Pancreas (tissue), 10 donors: Measurements from ENCODE around the gene SIGLEC14. TPM values are rescaled to one million over a fixed set of nuclear protein-coding genes. Genes with fewer than 3 reads are reported as not detected.
"Not testable (repeated sequence)": the region's sequence is repeated elsewhere in the genome, so short reads cannot be mapped to it uniquely, and the experiment has no call there.

Source experiments
- ATAC-seq, 4 donors: fragments of 200-7000 bp; cut with Tn5 transposase; one replicate each; pipeline versions ENCODE4 v1.8.0 to v1.9.1; 2020; ENCODE audit warnings: mild to moderate bottlenecking in 4 of 4, moderate library complexity in 4 of 4
- DNase-seq, 6 donors: peaks; one replicate each; pipeline ENCODE4 v3.0.0-alpha.2; 2020
- FAIRE-seq: peaks from 2 replicates; lab custom pipeline; 2012; peaks lifted over from hg19 to GRCh38; lab: Jason Lieb, UNC
- H3K27ac ChIP-seq, 4 donors: fragments of 200-600 bp; sonication (generic); 1 replicate in 3 of 4; 2 replicates in 1 of 4; pipeline versions ENCODE4 v1.5.0 to v1.8.0; 2020
- H3K27me3 ChIP-seq, 4 donors: fragments of 200-600 bp; one replicate each; pipeline ENCODE4 v1.8.0; 2021
- H3K36me3 ChIP-seq, 3 donors: fragments of 200-600 bp; sonication (generic) in 1 of 3; one replicate each; pipeline versions ENCODE4 v1.5.0 to v1.8.0; 2020 to 2021
- H3K4me1 ChIP-seq, 3 donors: fragments of 200-600 bp; one replicate each; pipeline ENCODE4 v1.8.0; 2021
- H3K4me3 ChIP-seq, 4 donors: fragments of 200-600 bp; sonication (generic) in 2 of 4; one replicate each; pipeline versions ENCODE4 v1.5.0 to v1.8.0; 2020 to 2021
- H3K9me3 ChIP-seq, 4 donors: fragments of 200-600 bp; one replicate each; pipeline ENCODE4 v1.8.0; 2021
- CTCF ChIP-seq, 4 donors: fragments of 200-600 bp; sonication (generic) in 3 of 4; IDR thresholded peaks; one replicate each; pipeline versions ENCODE4 v1.5.0 to v1.8.0; 2021; ENCODE audit warnings: antibody characterized with exemption in 4 of 4
- WGBS, 2 donors: extraction: QIAGEN DNeasy Blood & Tissue Kit; methylation state at CpG; one replicate each; pipeline ENCODE4 v1.1.7; 2013; 5-methylcytosine and 5-hydroxymethylcytosine counted together
- intact Hi-C, 3 donors: fragments of 100-400 bp; cut with DNase I; formaldehyde crosslinking; loops; one replicate each; pipeline versions ENCODE4 v1.11.1 to v1.14.2; 2022
- polyA plus RNA-seq, 2 donors: library from polyadenylated mRNA; stranded (reverse); fragments of 200-250 nt; gene quantifications; one replicate each; pipeline ENCODE4 v1.2.3, GENCODE V29; 2013
- total RNA-seq, 6 donors: library from RNA; stranded (reverse); fragmentation: NEBNext Ultra II Directional in 4 of 6; extraction: Animal tissue kit (Norgen Biotek cat#: 25700) in 4 of 6; gene quantifications; one replicate each; pipeline versions ENCODE4 v1.2.1 to v1.2.4, GENCODE V29; 2021 to 2023
- donor health status: healthy with polysubstance abuse.
- donor health status: DM: no; HTN: no; CAD: no; lungs with moderate emphysema.
- donor health status: DM: no; HTN: no; CAD: no.
- donor health status: control.
- donor health status: control.
- donor health status: Bipolar disorder and iron deficiency.
- donor health status: DM: yes; HTN: yes; CAD: no.
- donor health status: DM: no; HTN: no; CAD: no.
- donor health status: DM: no; HTN: no; CAD: no.
- donor health status: DM: yes; HTN: yes; CAD: no.

The SIGLEC14 gene
- total and polyA plus RNA-seq, 8 donors = 0.12 to 5.0 (median 1.1) TPM; not detected in 1

GRCh38 chr19:51686171-51686570, 39.5 kb upstream of the SIGLEC14 start:
- Histone ChIP-seq H3K4me3 (no peak overlapping the region), H3K36me3 (no peaks in the 10 kb centered on the region), H3K27ac (no peak overlapping the region), H3K4me1 (no peaks in the 10 kb centered on the region), H3K9me3 (no peaks in the 10 kb centered on the region), H3K27me3 (no peaks in the 10 kb centered on the region)
- FAIRE-seq (no peak), DNase-seq (no peak), ATAC-seq (no peak)
- intact Hi-C loops = no loop called here
- no peak for TF ChIP-seq CTCF (IDR thresholded peaks at IDR 0.05)
- WGBS, 2 donors = 63 to 72% methylated on average over 2 of the region's 2 CpGs

GRCh38 chr19:51681286-51681941, 34.8 kb upstream of the SIGLEC14 start:
- FAIRE-seq (no peak), ATAC-seq (no peak)

GRCh38 chr19:51680474-51680873, 33.8 kb upstream of the SIGLEC14 start:
- Histone ChIP-seq H3K36me3 (no peaks in the 10 kb centered on the region), H3K9me3 (no peaks in the 10 kb centered on the region), H3K4me1 (no peaks in the 10 kb centered on the region), H3K27ac (no peak overlapping the region), H3K4me3 (no peak overlapping the region), H3K27me3 (no peaks in the 10 kb centered on the region)
- TF ChIP-seq CTCF (IDR thresholded peaks at IDR 0.05) = no peak
- intact Hi-C loops = no loop called here
- ATAC-seq (no peak), DNase-seq (no peak), FAIRE-seq (no peak)
- 66 to 84% methylated on average over 1 of the region's 1 CpG for WGBS, 2 donors

More at GRCh38 chr19:51681286-51681941, 34.8 kb upstream of the SIGLEC14 start:
- H3K27ac ChIP-seq = no peak overlapping the region
- 72 to 78% methylated on average over 3 of the region's 3 CpGs for WGBS, 2 donors
- H3K9me3 ChIP-seq = no peaks in the 10 kb centered on the region
- no peaks in the 10 kb centered on the region for H3K27me3 ChIP-seq
- H3K4me3 ChIP-seq = no peak overlapping the region
- H3K4me1 ChIP-seq = no peaks in the 10 kb centered on the region
- intact Hi-C loops = no loop called here
- no peak for DNase-seq
- TF ChIP-seq CTCF (IDR thresholded peaks at IDR 0.05) = no peak
- H3K36me3 ChIP-seq = no peaks in the 10 kb centered on the region

GRCh38 chr19:51676566-51677083, 30.0 kb upstream of the SIGLEC14 start:
- H3K36me3 ChIP-seq = no peaks in the 10 kb centered on the region
- no peak overlapping the region for H3K27ac ChIP-seq
- no peak for ATAC-seq
- H3K4me3 ChIP-seq = no peak overlapping the region
- WGBS, 2 donors = 68 to 76% methylated on average over 11 of the region's 11 CpGs
- H3K4me1 ChIP-seq = no peaks in the 10 kb centered on the region
- H3K9me3 ChIP-seq = no peaks in the 10 kb centered on the region
- DNase-seq = no peak
- no peak for TF ChIP-seq CTCF (IDR thresholded peaks at IDR 0.05)
- no peaks in the 10 kb centered on the region for H3K27me3 ChIP-seq
- intact Hi-C loops = no loop called here
- no peak for FAIRE-seq

GRCh38 chr19:51675911-51676565, 29.4 kb upstream of the SIGLEC14 start:
- H3K4me3 ChIP-seq, H3K27ac ChIP-seq, H3K9me3 ChIP-seq, intact Hi-C loops, H3K36me3 ChIP-seq, DNase-seq, H3K27me3 ChIP-seq, FAIRE-seq, H3K4me1 ChIP-seq: not testable (repeated sequence)
- peak in 1 of 4 donors; percentile 42 for ATAC-seq
- WGBS, 2 donors = 49 to 52% methylated on average over 7 of the region's 7 CpGs
- TF ChIP-seq CTCF (IDR thresholded peaks at IDR 0.05) = peak in 1 of 4 donors; percentile 12
